Stimulated activated CD8-positive, alpha-beta memory T cell treated with anti-CD3 and anti-CD28 coated beads, Interleukin-7, amount 100 ng/mL, for 24 hours (primary cell): ENCODE results near the gene SLC7A1.
"Not testable (repeated sequence)": the region's sequence is repeated elsewhere in the genome, so short reads cannot be mapped to it uniquely, and the experiment has no call there.

Experiments used
- DNase-seq: peaks from one replicate; pipeline ENCODE4 v3.0.0-alpha.2; 2020; ENCODE audit warnings: low read depth

SLC7A1 gene

DNA sequence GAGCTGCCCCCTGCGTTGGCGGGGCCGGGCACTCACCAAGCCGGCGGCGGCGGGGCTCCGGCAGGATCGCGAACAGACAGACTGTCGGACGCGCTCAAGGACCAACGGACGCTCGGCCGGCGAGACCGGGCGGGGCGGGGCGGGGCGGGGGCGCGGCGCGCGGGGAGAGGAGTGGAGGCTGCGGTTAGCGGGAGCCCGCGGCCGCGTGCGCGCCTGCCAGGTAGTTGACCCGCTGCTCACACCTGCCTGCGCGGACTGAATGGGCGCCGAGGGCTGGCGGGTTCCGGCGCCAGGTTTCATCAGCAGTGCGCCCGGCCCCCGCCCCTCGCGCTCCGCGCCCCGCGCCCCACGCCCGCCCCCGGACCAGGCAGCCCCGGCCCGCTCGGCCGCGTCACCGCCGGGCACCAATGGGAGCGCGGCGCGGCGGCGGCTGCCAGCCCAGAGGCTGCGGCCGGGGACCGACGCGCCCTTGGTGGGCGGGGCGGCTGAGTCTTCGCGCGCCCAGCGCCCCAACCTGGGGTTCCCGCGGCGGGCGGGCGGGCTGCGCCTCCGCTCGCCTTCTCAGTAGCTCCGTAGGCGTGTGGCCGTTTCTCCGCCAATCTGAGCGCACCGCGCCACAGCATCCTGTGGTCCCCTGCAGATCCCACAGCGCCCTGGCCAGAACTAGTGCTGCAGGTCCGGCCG, at the start of gene SLC7A1:
Gene SLC7A1 (minus strand): TSS at position 309 of the 684 bp plus-strand sequence. CDS start 59,500 bp downstream, outside the sequence.
- peak; percentile 64 for DNase-seq

GRCh38 chr13:29640665-29641064, 45.2 kb upstream of the SLC7A1 start:
- no peak for DNase-seq

DNA sequence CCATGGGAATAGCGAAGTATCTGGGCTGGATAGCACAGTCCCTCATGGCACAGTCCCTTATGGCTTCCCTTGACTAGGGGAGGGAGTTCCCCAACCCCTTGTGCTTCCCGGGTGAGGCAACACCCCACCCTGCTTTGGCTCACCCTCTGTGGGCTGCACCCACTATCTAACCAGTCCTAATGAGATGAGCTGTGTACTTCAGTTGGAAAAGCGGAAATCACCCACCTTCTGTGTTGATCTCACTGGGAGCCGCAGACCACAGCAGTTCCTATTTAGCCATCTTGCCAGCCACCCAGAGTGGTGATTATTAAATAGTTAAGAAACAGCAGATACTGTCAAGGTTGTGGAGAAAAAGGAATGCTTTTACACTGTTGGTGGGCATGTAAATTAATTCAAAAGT, 41.3 kb upstream of the SLC7A1 start:
- not testable (repeated sequence) for DNase-seq

- DNase-seq, result no peak
Observed at GRCh38 chr13:29624997-29625396, 29.5 kb upstream of the SLC7A1 start.

GRCh38 chr13:29621841-29622240, 26.4 kb upstream of the SLC7A1 start:
- DNase-seq, result no peak

- no peak for DNase-seq
Observed at GRCh38 chr13:29621051-29621800, 25.7 kb upstream of the SLC7A1 start.

DNA sequence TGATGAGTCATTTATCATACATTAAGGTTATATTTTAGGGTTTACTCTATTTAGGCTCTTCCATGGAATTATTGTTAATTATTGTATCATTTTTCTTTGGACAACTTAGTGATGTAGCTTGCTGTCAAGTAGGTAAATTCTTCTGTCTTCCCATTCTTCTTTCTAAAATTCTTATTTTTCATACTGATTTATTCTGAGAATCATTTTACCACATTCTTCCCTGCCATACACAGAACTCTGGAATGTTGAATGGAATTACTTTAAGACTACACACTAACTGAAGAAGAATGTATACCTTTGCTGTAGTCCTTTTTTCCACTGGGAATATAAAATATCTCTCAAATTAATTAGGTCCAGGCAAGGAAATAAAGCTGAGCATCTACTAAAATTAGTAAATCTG, 24.5 kb upstream of the SLC7A1 start:
- DNase-seq, result no peak

- no peak for DNase-seq
Observed at GRCh38 chr13:29613101-29613500, 17.6 kb upstream of the SLC7A1 start.

DNA sequence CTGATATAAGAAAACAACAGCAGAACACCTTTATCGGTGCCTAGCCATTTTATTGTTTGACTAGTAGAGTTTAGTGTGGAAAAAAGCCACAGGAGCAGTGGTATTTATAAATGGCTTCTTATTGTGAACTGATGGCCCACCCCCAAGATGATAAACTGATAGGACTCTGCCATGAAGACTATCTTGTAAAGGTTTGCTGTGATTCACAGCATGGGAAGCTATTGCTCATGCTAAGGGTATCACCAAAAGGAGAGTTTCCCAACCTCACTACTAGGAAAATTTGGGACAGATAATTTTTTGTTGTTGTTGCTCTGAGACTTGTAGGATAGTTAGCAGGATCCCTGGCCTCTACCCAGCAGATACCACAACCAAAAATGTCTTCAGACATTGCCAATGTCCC, 12.0 kb upstream of the SLC7A1 start:
- DNase-seq, result no peak

- DNase-seq, result no peak
Observed at GRCh38 chr13:29605860-29606526, 10.5 kb upstream of the SLC7A1 start.

DNA sequence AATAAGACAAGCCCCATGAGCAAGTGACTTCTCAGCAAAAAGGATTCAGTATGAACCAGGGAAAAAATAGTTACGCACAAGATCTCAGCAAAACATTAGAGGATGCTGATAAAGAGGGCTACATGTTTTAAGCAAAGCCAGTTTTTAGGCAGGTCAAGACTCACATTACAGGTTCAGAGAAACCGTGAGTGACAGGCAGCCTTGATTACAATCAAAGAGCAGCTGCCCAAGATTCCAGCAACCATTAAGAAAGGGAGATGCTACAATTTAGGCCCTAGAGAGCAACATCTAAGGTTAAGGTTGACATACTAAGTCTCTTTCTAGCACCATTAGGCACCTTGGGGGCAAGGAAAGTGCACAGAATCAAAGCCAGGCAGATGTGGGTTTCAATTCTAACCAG, 2.8 kb upstream of the SLC7A1 start:
- no peak for DNase-seq

- DNase-seq, result no peak
Observed at GRCh38 chr13:29597706-29598105, 2.2 kb upstream of the SLC7A1 start.

DNA sequence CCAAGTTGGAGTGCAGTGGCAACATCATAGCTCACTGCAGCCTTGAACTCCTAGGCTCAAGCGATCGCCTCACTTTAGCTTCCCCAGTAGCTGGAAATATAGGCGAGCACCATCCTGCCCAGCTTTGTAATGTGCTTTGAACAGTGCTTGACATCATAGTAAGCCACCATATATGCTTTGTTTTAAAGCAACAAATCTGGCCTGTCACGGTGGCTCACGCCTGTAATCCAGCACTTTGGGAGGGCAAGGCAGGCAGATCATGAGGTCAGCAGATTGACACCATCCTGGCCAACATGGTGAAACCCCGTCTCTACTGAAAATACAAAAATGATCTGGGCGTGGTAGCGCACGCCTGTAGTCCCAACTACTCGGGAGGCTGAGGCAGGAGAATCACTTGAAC, 1.8 kb upstream of the SLC7A1 start:
- DNase-seq, result no peak

- no peak for DNase-seq
Observed at GRCh38 chr13:29596064-29596418, 553 bp upstream of the SLC7A1 start.

- peak; percentile 53 for DNase-seq
Observed at GRCh38 chr13:29594710-29595379, 643 bp downstream of the SLC7A1 start.

- no peak for DNase-seq
Observed at GRCh38 chr13:29594303-29594709, 1.2 kb downstream of the SLC7A1 start.

DNA sequence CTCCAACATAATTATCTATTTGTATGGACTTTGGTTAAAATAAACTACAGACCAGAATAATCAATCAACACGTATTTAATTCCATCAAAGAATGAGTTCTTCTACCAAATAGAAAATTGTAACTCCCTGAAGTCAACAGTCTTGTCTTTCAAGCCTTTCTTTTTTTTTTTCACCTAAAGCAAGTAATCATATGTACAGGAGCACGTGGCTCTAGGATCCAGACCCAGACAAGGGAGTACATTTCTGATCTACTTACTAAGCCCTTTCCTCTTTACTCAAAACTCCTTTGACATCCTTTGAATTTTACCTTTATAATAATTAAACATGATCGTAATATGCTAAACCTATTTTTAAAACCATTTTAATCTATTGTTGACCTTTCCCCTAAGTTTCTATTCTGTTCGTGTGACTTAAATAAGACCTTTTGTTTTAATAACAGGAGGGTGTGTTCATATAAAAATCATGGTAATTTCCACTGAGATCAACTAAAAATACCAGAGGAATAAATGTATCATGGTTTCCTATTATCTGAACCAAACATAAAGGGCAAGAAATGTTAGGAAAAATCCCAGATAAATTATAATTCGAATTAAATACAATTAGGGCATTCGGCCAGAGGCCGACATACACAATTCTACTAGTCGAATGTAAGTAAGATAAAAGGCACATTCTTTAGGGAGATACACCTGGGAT, 1.7 kb downstream of the SLC7A1 start:
- no peak for DNase-seq

DNA sequence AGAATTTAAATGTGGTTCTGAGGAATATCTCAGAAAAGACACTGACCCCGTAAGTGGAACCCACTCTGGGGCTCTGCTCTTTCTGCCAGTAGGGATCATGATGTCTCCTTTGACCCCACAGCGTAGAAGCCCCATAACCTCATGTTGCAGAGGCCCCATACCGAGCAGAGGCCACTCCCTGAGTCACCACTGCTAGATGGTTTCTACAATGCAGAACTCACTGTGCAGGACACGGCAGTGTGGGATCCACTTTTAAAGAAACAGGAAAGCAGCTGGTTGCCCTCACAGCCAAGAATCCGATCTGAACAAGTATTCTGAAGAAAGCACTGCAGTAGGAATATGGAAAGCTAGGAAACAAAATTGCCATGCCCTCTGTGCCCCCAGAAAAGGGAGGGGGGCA, 4.2 kb downstream of the SLC7A1 start:
- no peak for DNase-seq

DNA sequence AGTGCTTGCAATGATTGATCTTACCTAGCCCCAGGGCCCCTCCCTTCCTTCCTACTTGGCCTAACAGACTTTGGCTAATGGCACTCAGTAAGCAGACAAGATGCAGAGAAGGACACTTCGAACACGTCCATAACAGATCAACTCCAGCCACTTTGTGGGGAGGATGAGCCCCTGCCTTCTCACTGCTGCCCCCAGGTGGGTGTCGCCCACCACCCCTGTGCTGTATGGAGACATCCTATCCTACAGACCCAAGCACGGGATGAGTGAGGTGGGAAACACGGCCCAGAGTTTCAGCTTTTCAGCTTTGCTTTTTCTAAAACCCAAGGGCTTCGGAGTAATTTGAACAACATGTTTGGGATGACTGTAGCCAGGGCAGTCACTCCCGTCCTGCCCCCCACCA, 5.5 kb downstream of the SLC7A1 start:
- no peak for DNase-seq

DNA sequence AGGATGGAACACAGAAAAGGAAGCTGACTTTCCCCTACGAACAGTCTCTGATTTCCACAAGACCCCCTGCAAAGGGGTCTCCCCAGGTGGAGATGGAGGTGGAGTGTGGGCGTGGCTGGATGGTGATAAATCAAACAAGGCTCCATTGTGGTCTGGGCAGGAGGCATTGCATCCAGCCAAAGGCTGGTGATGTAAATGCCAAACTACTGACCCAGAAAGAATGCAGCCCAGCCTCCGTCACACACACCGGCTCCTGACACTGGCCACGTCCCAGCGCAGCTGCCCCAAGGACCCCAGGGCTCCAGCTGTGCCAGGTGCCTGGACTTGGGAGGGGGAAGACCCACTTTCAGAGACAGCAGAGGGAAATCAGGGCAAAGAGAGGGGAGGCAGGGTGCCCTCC, 6.3 kb downstream of the SLC7A1 start:
- no peak for DNase-seq

- no peak for DNase-seq
Observed at GRCh38 chr13:29587645-29588044, 7.8 kb downstream of the SLC7A1 start.
